Measurements from ENCODE around the gene DEAF1. TPM values are rescaled to one million over a fixed set of nuclear protein-coding genes. Genes with fewer than 3 reads are reported as not detected.
A peak's percentile ranks its signal among the peaks of the same experiment; 100 is the strongest.

DEAF1 gene
- total and polyA plus RNA-seq, 2 of the 13 experiments (the other 11 are each of a cell fraction or from before 2014, with no cell fraction given): 22.3 to 29.6 TPM

- TF ChIP-seq FOXA1 (IDR thresholded peaks at IDR 0.05): no peak
- TF ChIP-seq FOXA1 (CRISPR knock-in tag; IDR thresholded peaks at IDR 0.05): no peak
Observed at GRCh38 chr11:707817-708420, 12.9 kb upstream of the DEAF1 start (continued).

- no peak overlapping the region for H2AFZ ChIP-seq (ENCODE audit: low read length)
- no peak for TF ChIP-seq NFATC3 (CRISPR knock-in tag; IDR thresholded peaks at IDR 0.05)
- no peak; the same call in 1 of the 2 replicates for TF ChIP-seq ZNF484 (CRISPR knock-in tag; IDR thresholded peaks at IDR 0.05; ENCODE audit: borderline replicate concordance, low read depth)
- peak; percentile 69; the same call in 1 of the 2 replicates for TF ChIP-seq ZNF572 (CRISPR knock-in tag; IDR thresholded peaks at IDR 0.05)
- TF ChIP-seq SKIL (CRISPR knock-in tag; IDR thresholded peaks at IDR 0.05; ENCODE audit: borderline replicate concordance): peak; percentile 90
- TF ChIP-seq THAP11 (CRISPR knock-in tag; IDR thresholded peaks at IDR 0.05): peak; percentile 75
- no peak for TF ChIP-seq ZNF790 (CRISPR knock-in tag; IDR thresholded peaks at IDR 0.05; ENCODE audit: borderline replicate concordance)
- TF ChIP-seq TBL1XR1 (IDR thresholded peaks at IDR 0.05; ENCODE audit: borderline replicate concordance, low read length, partially characterized antibody): peak; percentile 86
- TF ChIP-seq ADNP (CRISPR knock-in tag; IDR thresholded peaks at IDR 0.05): no peak
- TF ChIP-seq ZFP90 (CRISPR knock-in tag; IDR thresholded peaks at IDR 0.05; ENCODE audit: borderline replicate concordance): peak; percentile 55; the same call in 1 of the 2 replicates
- TF ChIP-seq ZNF761 (CRISPR knock-in tag; conservative IDR thresholded peaks at IDR 0.05): peak; percentile 67; the same call in 1 of the 2 replicates
- no peak for TF ChIP-seq HOXA7 (CRISPR knock-in tag; IDR thresholded peaks at IDR 0.05)
- TF ChIP-seq TMF1 (CRISPR knock-in tag; IDR thresholded peaks at IDR 0.05; ENCODE audit: low read depth): no peak
- peak; percentile 97 for TF ChIP-seq AGO2 (optimal IDR thresholded peaks at IDR 0.05; ENCODE audit: low read depth, low read length)
- TF ChIP-seq SIN3A (IDR thresholded peaks at IDR 0.05; ENCODE audit: borderline replicate concordance, low read depth, low read length): peak; percentile 44; the same call in 1 of the 2 replicates
- TF ChIP-seq ZNF432 (CRISPR knock-in tag; IDR thresholded peaks at IDR 0.05; ENCODE audit: borderline replicate concordance): no peak
- no peak for TF ChIP-seq U2AF2 (IDR thresholded peaks at IDR 0.05; ENCODE audit: low read depth, low read length)
- TF ChIP-seq ATM (IDR thresholded peaks at IDR 0.05; ENCODE audit: borderline replicate concordance): no peak
- peak; percentile 22; the same call in 1 of the 2 replicates for TF ChIP-seq CBX5 (CRISPR knock-in tag; IDR thresholded peaks at IDR 0.05; ENCODE audit: borderline replicate concordance)
Observed at GRCh38 chr11:706957-707816, 12.2 kb upstream of the DEAF1 start.

More at GRCh38 chr11:706957-707816, 12.2 kb upstream of the DEAF1 start:
- BruUV-seq (replicated peaks): no TSS peak
- Histone ChIP-seq H3K9ac (ENCODE audit: insufficient read depth, low read depth, low read length) (peak overlapping the region; percentile 92), H3K27ac (ENCODE audit: extremely low read length, insufficient read depth, low read length) (peak overlapping the region; percentile 96), H3K4me2 (ENCODE audit: low read depth, low read length) (peak overlapping the region; percentile 83), H3K36me3 (replicated peaks in 1 of 2; ENCODE audit: control insufficient read depth in 1 of 2, insufficient read depth in 2 of 2, low read length in 2 of 2) (peaks cover 0 to 1% of the 10 kb centered on the region in 2 experiments; a peak in 3 of 5 replicates), H4K20me1 (ENCODE audit: insufficient read depth, low read length) (0 out of 2 replicates have a peak, but pooled peaks cover 5% of the 10 kb centered on the region), H3K27me3 (ENCODE audit: control insufficient read depth in 1 of 2, insufficient read depth in 2 of 2, low read length in 2 of 2) (no peaks in the 10 kb centered on the region; a peak in 1 of 5 replicates), H3K4me1 (ENCODE audit: insufficient read depth, low read length) (peaks cover 74% of the 10 kb centered on the region), H3K9me3 (ENCODE audit: low read length) (no peaks in the 10 kb centered on the region), H3K4me3 (replicated peaks in 1 of 3; ENCODE audit: insufficient read depth in 1 of 3, low read depth in 2 of 3, low read length in 3 of 3) (peak overlapping the region; percentile 94 to 97 (median 96); a peak in 5 of 6 replicates), H3K79me2 (ENCODE audit: insufficient read depth, low read length) (peaks cover 44% of the 10 kb centered on the region)
- FAIRE-seq (peak; percentile 89), DNase-seq (ENCODE audit: low spot score) (peak; percentile 94), ATAC-seq (peak; percentile 56)
- ChIA-PET POLR2A (interaction anchor here (0.6 to 7.9 kb wide), 24 partner anchors 8 to 1282 kb away, joined by 3 to 203 read pairs (median 4); partner anchors contain the start of genes DEAF1, HRAS, LMNTD2 and PHRF1), CTCF (ENCODE audit: low intra/inter-chr PET ratio, low total read pairs) (no interaction called here)
- 2% methylated on average over 18 of the region's 30 CpGs for WGBS (ENCODE audit: low lambda C conversion rate)
- intact Hi-C loops (cut with micrococcal nuclease; ENCODE audit: unreplicated experiment) (loop anchor here (2.0 to 10.0 kb wide), 2 partner anchors 22 to 52 kb away; no protein-coding TSS in a partner anchor), in situ Hi-C loops (cut with HindIII; ENCODE audit: extremely low pct_ligation_motif_present, low pct_unique_long_range_greater_than_20kb) (no loop called here)
